SU-DHL-6 (cell line): ENCODE measurements around the gene BRAT1.

Experiments used
- EZH2phosphoT487 ChIP-seq: fragments of 200-600 bp; sonication (generic), shearing (Covaris generic); conservative IDR thresholded peaks from 2 replicates; pipeline ENCODE4 v1.6.1; 2018; ENCODE audit warnings: mild to moderate bottlenecking, antibody characterized with exemption, low read length, moderate library complexity, mixed read lengths
- TF ChIP-seq, protein P1 (sequence below): fragments of 200-600 bp; sonication (generic); IDR thresholded peaks from one replicate; pipeline ENCODE4 v1.5.1; 2017; ENCODE audit warnings: antibody characterized with exemption, mild to moderate bottlenecking, low read length, moderate library complexity; ENCODE audit not compliant: insufficient read depth, poor library complexity, severe bottlenecking

DNA sequence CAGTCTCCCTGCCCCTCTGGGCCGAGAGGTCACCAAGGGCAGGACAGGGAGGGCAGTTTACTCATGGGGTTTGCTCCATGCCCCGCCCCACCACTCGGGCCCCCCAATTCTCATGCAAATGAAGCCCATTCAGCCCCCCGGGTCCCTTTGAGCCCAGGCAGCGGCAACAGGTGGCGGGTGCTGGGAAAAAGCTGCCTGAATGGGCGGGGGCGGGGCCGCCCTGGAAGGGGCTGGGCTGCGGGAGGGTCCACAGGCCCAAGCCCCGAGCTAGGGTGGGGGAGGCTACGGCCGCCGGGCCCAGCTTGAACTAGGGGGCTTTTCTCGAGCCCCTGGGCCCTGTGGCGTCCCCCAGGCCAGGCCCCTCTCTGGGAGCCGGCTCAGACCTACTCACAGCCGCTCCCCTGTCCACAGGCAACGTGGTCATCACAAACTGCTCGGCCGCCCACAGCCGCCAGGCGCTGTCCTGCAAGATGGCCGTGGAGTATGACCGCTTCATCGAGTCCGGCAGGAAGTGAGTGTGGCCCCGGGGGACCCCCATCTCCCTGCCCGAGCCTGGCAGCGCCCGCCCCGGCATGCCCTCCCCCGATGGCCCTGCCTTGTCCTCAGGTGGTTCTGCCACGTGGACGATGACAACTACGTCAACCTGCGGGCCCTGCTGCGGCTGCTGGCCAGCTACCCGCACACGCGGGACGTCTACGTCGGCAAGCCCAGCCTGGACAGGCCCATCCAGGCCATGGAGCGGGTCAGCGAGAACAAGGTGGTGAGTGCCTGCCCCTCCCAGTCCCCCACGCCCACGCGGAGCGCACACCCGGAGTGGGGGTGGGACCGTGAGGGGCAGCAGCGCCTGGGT, 30.3 kb downstream of the BRAT1 start:
- TF ChIP-seq, protein P1, sequence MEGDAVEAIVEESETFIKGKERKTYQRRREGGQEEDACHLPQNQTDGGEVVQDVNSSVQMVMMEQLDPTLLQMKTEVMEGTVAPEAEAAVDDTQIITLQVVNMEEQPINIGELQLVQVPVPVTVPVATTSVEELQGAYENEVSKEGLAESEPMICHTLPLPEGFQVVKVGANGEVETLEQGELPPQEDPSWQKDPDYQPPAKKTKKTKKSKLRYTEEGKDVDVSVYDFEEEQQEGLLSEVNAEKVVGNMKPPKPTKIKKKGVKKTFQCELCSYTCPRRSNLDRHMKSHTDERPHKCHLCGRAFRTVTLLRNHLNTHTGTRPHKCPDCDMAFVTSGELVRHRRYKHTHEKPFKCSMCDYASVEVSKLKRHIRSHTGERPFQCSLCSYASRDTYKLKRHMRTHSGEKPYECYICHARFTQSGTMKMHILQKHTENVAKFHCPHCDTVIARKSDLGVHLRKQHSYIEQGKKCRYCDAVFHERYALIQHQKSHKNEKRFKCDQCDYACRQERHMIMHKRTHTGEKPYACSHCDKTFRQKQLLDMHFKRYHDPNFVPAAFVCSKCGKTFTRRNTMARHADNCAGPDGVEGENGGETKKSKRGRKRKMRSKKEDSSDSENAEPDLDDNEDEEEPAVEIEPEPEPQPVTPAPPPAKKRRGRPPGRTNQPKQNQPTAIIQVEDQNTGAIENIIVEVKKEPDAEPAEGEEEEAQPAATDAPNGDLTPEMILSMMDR = no peak
- TF ChIP-seq EZH2phosphoT487 = no peak
